Pericardium fibroblast (primary cell): ENCODE data around the gene DNAJC5. TPM values are rescaled to one million over a fixed set of nuclear protein-coding genes. Genes with fewer than 3 reads are reported as not detected.

Experiments used
- total RNA-seq: library from RNA; depleted of rRNA; stranded (reverse); fragments of >200 nt; gene quantifications from 2 replicates; pipeline ENCODE4 v1.2.3, GENCODE V29; 2015

DNAJC5 gene, protein sequence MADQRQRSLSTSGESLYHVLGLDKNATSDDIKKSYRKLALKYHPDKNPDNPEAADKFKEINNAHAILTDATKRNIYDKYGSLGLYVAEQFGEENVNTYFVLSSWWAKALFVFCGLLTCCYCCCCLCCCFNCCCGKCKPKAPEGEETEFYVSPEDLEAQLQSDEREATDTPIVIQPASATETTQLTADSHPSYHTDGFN
- total RNA-seq = 29.1 and 43.6 TPM in 2 replicates

DNA sequence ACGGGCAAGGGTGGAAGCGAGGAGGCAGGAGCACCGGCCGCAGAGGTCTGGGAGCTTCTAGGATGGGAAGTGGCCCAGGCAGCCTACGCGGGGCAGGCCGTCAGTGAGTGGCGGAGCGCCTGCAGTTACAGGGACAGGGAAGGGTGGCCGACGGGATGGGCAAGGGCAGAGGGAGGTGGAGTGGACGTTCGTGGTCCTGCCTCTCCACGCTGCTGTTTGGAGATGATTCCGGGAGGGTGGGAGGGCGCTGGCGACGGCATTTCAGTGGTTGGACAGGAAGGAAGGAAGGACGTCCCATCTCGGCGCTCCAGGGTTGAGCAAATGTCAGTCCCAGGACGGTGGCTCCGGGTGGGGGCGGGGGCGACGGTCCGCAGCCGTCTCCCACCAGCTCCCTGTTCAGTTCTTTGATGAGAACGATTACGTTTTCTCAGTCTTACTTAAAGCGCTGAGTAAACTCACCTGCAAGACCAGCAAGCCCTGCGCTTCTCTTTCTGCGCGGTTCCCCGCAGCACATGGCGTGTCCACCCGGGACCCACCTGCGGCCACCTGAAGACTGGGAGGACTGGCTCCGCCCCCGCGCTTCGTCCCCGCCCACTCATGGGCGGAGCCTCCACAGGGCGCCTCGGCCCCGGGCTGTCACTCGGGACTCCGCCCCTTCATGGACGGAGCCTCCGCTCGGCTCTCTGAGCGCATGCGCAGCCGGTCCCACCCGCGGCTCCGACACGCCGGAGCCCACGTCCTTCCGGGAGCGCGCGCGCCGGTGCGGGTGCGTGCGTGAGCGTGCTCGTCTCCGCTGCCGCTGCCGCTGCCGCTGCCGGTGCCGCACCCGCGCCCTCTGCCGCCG is at the start of gene DNAJC5:
Gene DNAJC5 (plus strand): TSS at position 769 of the 844 bp plus-strand sequence. CDS start 33,220 bp downstream, outside the sequence.

DNA sequence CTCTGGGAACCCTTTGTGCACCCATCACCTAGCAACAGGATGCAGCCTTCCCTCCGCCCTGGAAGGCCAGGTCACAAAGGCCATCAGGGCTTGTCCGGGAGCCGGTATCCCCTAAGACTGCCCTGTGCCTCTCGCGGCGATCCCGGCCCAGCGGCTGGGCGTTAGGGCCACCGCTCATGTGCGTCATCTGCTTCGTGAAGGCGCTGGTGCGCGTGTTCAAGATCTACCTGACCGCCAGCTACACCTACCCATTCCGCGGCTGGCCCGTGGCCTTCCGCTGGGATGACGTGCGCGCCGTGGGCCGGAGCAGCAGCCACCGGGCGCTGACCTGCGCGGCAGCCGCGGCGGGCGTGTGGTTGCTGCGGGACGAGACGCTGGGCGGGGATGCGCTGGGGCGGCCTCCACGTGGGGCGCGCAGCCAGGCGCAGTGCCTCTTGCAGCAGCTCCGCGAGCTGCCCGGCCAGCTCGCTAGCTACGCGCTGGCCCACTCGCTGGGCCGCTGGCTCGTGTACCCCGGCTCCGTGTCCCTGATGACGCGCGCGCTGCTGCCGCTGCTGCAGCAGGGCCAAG is 33.5 kb upstream of the DNAJC5 start, which contains the start of gene ABHD16B:
Gene ABHD16B (plus strand): TSS at position 134 of the 570 bp plus-strand sequence. CDS start 43 bp downstream, at position 177.

DNA sequence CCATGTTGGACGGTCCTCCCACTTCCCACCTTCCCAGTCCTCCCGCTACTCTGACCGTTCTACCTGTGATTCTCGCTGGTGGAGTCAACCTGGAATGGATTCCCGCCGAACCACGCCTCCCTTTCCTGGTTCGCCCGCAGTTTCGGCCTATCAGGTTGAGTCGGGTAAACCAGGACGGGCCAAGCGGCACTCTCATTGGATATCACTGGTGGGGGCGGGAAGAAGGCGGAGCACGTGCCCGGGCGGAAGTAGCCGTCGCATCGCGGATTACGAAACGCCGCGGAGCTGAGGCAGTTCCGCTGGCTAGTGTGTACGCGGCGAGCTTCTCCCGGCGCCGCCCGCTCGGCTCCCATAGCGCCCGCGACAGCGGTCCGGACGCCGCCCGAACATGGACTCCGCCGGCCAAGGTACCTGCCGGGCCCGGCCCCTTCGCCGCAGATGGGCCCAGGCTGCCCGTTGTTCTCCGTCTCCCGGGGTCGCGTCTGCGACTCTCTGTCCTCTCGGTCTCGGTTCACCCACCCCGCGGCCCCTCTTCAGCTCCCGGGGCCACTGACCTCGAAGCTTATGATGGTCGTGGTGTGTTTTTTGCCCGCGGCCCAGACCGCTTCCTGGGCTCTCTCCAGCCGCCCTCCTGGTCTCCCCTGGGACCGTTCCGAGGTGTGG is 29.8 kb upstream of the DNAJC5 start, which contains the start of gene TPD52L2:
Gene TPD52L2 (plus strand): TSS at position 293 of the 663 bp plus-strand sequence. CDS start 96 bp downstream, at position 389.

DNA sequence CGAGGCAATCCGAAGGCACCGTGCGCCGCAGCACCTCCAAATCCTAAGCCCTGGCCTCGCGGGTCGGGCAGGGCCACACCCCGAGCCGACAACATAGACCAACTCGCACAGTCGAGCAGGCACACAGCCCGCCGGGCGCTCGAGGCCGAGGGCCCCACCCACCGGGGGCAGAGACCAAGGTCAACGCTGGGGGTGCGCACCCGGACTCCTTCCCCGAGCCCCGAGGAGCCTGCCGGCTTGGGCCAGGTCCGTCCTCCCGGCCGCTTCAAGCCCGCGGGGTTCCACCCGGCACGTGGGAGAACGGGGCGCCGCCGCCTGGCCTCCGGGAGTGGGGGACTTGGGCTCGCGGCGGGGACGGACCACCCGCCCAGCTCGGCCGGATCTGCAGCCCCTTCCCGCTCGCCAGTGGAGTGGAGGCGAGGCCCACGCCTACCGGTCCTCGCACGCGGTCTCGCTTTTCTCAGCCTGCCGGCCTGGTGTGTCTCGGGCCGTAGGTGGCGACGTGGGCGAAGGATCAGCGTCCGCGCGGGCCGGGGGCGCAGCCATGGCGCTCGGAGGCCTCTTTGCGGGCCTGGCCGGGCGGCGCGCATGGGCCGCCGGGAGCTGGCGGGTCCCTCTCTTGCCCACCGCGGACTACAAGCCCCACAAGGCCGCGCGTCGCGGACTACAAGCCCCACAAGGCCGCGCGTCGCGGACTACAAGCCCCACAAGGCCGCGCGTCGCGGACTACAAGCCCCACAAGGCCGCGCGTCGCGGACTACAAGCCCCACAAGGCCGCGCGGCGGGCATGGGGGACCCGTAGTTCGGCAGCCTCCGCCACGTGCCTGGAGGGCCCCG is 61.1 kb downstream of the DNAJC5 start, which contains the start of gene UCKL1:
Gene UCKL1 (minus strand): TSS at position 590 of the 837 bp plus-strand sequence. CDS start 44 bp downstream, at position 546.

DNA sequence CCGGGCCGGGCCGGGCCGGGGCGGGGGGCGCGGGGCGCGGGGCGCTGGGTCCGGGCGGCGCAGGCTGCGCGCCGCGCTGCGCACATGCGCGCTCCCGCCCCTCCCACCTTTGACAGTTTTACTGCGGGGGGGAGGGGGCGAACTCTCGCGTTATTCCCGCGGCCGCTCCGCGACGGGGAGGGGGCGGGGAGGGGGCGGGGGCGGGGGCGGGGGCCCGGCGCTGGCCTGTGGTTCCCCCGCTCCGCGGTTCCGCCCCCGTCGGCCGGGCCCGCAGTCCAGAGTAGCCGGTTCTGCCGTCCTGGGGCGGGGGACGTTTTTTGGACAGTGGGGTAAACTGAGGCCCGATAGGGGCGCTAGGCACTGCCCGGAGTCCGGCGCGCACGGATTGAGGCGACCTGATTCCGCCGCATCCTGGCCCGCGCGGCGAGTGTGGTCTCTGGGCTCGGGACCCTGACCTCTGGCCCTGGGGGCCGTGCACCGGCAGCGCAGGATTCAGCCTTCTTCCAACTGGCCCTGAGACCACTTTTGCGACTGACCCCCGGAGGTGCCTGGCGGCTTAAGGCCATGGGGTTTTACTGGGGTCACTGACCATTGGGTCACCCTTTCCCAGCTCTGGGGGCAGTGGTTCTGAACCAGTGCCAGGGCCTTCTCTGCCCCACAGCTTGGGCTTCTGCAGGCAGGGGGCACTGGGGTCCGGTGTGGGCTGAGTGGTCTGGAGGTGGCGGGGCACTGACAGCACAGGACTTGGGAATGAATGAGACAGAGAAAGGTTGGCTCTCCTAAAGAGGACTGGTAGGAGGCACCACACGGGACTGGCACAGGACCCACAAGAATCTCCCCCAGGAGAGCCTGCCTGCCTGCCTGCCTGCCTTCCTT is 75.2 kb downstream of the DNAJC5 start, which contains the start of gene ZNF512B:
Gene ZNF512B (minus strand): TSS at position 93 of the 876 bp plus-strand sequence. CDS start 1,980 bp downstream, outside the sequence.

DNA sequence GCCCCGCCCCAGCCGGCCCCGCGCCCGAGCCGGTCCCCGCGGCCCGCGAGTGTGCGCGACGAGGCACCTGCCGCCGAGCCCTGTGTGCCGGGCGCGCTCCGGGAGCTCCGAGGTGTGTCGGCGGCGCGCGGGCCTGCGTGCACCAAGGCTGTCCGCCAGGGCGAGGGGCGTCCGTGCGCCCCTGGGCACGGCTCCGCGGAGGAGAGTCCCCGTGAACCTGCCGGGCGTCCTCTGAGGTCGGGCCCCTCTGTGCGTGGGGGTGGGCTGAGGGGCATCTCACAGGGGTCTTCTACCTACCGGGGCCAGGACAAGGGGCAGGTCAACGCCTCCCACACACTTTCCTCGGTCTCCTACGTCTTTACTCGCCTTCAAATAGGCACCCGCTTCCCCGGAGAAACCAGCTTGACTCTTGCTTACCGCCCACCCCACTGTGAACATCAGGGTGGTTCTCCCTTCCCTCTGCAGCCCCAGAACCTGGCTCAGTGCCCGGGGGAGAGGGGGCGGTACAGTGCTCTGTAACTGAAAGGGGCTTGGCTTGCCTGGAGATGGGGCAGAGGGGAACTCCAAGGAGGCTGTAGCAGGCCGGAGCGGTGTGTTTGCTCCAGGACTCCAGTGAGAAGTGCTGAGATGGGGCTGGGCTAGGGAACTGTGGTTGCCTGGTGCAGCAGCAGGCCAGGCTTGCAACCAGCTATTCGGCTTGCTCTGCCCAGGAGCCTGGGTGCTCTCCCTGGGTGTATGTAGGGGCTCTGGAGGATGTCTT is 84.8 kb downstream of the DNAJC5 start, which contains the start of gene SAMD10:
Gene SAMD10 (minus strand): TSS at position 86 of the 760 bp plus-strand sequence. CDS start 175 bp downstream, outside the sequence.

DNA sequence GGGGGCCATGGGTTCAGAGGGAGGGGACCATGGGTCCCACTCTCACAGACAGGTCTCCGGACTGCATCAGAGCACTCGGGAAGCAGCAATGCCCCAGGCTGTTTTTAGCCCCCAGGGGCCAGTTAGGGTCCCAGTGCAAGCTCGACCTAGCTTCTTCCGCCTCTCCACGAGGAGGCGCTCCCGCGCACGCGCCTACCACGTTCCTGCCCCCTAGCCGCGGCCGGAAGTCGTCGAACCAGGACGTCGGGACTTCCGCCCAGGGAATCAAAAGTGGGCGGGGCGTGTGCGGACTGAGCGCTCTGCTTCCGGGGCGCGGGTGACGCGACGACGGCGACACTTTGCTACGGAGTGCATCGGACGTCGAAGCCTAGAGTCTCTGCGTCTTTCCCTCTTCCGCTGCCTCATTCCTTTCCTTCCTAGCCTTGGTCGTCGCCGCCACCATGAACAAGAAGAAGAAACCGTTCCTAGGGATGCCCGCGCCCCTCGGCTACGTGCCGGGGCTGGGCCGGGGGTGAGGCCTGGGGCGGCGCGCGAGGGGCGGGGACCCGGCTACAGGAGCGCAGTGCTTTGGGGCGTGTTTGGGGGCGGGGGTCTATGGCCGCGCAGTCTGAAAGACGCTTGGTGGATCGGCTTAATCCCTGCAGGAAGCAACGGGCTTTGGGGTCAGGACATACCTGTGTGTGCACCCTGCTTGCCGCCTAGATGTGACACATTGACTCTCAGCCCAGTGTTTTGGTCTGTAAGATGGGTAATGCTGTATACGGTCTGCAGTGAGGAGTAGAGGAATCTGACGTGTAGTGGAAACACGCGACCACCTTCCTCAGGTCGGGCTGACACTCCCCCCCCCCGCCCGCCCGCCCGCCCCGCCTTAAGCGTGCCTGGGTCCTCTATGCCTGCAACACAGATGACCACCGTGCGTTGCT is 86.1 kb downstream of the DNAJC5 start, which contains the start of gene PRPF6:
Gene PRPF6 (plus strand): TSS at position 327 of the 923 bp plus-strand sequence. CDS start 114 bp downstream, at position 441.

Other genes with a start within 250 kb of the DNAJC5 start
- 19.7 and 49.7 TPM in 2 replicates for gene STMN3, start 241.7 kb upstream of the DNAJC5 start, total RNA-seq
- gene RTEL1, start 236.8 kb upstream of the DNAJC5 start, total RNA-seq = 7.2 and 7.3 TPM in 2 replicates
- 2.6 and 9.3 TPM in 2 replicates for gene TNFRSF6B, start 198.5 kb upstream of the DNAJC5 start, total RNA-seq
- 25.8 and 31.4 TPM in 2 replicates for gene ARFRP1, start 187.2 kb upstream of the DNAJC5 start, total RNA-seq
- gene ZGPAT, start 187.1 kb upstream of the DNAJC5 start, total RNA-seq = 11.3 and 17.6 TPM in 2 replicates
- gene LIME1, start 158.5 kb upstream of the DNAJC5 start, total RNA-seq = 4.4 and 8.5 TPM in 2 replicates
- gene SLC2A4RG, start 155.3 kb upstream of the DNAJC5 start, total RNA-seq = 97.1 and 103 TPM in 2 replicates
- gene ZBTB46, start 63.9 kb upstream of the DNAJC5 start, total RNA-seq = 3.4 and 6.4 TPM in 2 replicates
- not detected in 2 replicates for gene ABHD16B, start 33.6 kb upstream of the DNAJC5 start, total RNA-seq
- 129 and 137 TPM in 2 replicates for gene TPD52L2, start 29.9 kb upstream of the DNAJC5 start, total RNA-seq
- gene UCKL1, start 61.3 kb downstream of the DNAJC5 start, total RNA-seq = 16.5 TPM in 2 replicates
- gene ZNF512B, start 74.8 kb downstream of the DNAJC5 start, total RNA-seq = 14.5 and 15.2 TPM in 2 replicates
- 0.09 and 0.12 TPM in 2 replicates for gene SAMD10, start 84.5 kb downstream of the DNAJC5 start, total RNA-seq
- 35.1 and 37.5 TPM in 2 replicates for gene PRPF6, start 86.0 kb downstream of the DNAJC5 start, total RNA-seq
- 0.12 and 0.68 TPM in 2 replicates for gene C20orf204, start 141.1 kb downstream of the DNAJC5 start, total RNA-seq
- 0.58 and 0.77 TPM in 2 replicates for gene SOX18, start 154.5 kb downstream of the DNAJC5 start, total RNA-seq
- 31.0 and 33.0 TPM in 2 replicates for gene TCEA2, start 168.1 kb downstream of the DNAJC5 start, total RNA-seq
- gene RGS19, start 184.4 kb downstream of the DNAJC5 start, total RNA-seq = 7.9 and 19.7 TPM in 2 replicates
- gene OPRL1, start 185.0 kb downstream of the DNAJC5 start, total RNA-seq = 0.93 and 0.94 TPM in 2 replicates
- not detected in 2 replicates for gene LKAAEAR1, start 189.3 kb downstream of the DNAJC5 start, total RNA-seq
- not detected in 2 replicates for gene NPBWR2, start 212.4 kb downstream of the DNAJC5 start, total RNA-seq